GM12891 (cell line): ENCODE results near the gene C20orf144.

Source experiments
- POLR2A ChIP-seq: IDR thresholded peaks from 2 replicates; pipeline ENCODE4 v1.6.1; 2011; ENCODE audit warnings: low read depth, low read length, control low read depth
- TAF1 ChIP-seq: IDR thresholded peaks from 2 replicates; pipeline ENCODE4 v1.6.1; 2011; ENCODE audit warnings: low read depth, low read length, control low read depth

DNA sequence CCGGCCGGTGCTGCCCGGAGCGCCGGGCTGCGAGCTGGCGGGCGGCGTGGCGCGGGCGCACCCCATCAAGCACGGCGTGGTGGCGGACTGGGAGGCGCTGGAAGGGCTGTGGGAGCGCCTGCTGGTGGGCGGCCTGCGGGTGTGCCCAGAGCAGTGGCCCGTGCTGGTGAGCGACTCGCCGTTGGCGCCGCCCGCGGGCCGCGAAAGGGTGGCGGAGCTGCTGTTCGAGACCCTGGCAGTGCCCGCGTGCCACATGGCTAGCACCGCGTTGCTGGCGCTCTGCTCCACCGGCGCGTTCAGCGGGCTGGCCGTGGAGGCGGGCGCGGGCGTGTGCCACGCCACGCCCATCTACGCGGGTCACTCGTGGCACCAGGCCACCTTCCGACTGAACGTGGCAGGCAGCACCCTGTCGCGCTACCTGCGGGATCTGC is 5.1 kb downstream of the C20orf144 start:
- no peak; the same call in 1 of the 2 replicates for TF ChIP-seq POLR2A
- no peak for TF ChIP-seq TAF1
